ENCODE results near the gene ATP6V1B1.

The ATP6V1B1 gene

GRCh38 chr2:70960833-70961647, 25.3 kb downstream of the ATP6V1B1 start:
- no peak for TF ChIP-seq YY1 (IDR thresholded peaks at IDR 0.05; ENCODE audit: insufficient read depth, insufficient read length)
- no peak for TF ChIP-seq SUZ12 (IDR thresholded peaks at IDR 0.05; ENCODE audit: extremely low read depth, insufficient read depth, insufficient read length)
- no peak for TF ChIP-seq ZNF274 (IDR thresholded peaks at IDR 0.05; ENCODE audit: low read depth, low read length)
- Histone ChIP-seq H3K4me3 (ENCODE audit: insufficient read length, low read depth) (no peak overlapping the region), H3K9ac (ENCODE audit: insufficient read length, low read depth) (no peak overlapping the region), H3K9me3 (ENCODE audit: insufficient read depth, low read length) (no peaks in the 10 kb centered on the region), H3K36me3 (ENCODE audit: insufficient read depth, insufficient read length, low read length) (no peaks in the 10 kb centered on the region), H3K4me1 (ENCODE audit: insufficient read depth, insufficient read length) (no peaks in the 10 kb centered on the region), H3K27me3 (ENCODE audit: insufficient read depth, insufficient read length) (peaks cover 38% of the 10 kb centered on the region)
- no peak for DNase-seq (ENCODE audit: low read depth, low spot score)

GRCh38 chr2:70961648-70961994, 25.9 kb downstream of the ATP6V1B1 start:
- Histone ChIP-seq H3K9ac (ENCODE audit: insufficient read length, low read depth) (no peak overlapping the region), H3K36me3 (ENCODE audit: insufficient read depth, insufficient read length, low read length) (no peaks in the 10 kb centered on the region), H3K4me3 (ENCODE audit: insufficient read length, low read depth) (no peak overlapping the region), H3K9me3 (ENCODE audit: insufficient read depth, low read length) (no peaks in the 10 kb centered on the region), H3K4me1 (ENCODE audit: insufficient read depth, insufficient read length) (no peaks in the 10 kb centered on the region), H3K27me3 (ENCODE audit: insufficient read depth, insufficient read length) (peaks cover 38% of the 10 kb centered on the region)
- TF ChIP-seq YY1 (IDR thresholded peaks at IDR 0.05; ENCODE audit: insufficient read depth, insufficient read length) (no peak), ZNF274 (IDR thresholded peaks at IDR 0.05; ENCODE audit: low read depth, low read length) (no peak), SUZ12 (IDR thresholded peaks at IDR 0.05; ENCODE audit: extremely low read depth, insufficient read depth, insufficient read length) (no peak)
- no peak for DNase-seq (ENCODE audit: low read depth, low spot score)

- Histone ChIP-seq H3K27me3 (ENCODE audit: insufficient read depth, insufficient read length) (peaks cover 38% of the 10 kb centered on the region), H3K9ac (ENCODE audit: insufficient read length, low read depth) (no peak overlapping the region), H3K36me3 (ENCODE audit: insufficient read depth, insufficient read length, low read length) (no peaks in the 10 kb centered on the region), H3K9me3 (ENCODE audit: insufficient read depth, low read length) (no peaks in the 10 kb centered on the region), H3K4me3 (ENCODE audit: insufficient read length, low read depth) (no peak overlapping the region), H3K4me1 (ENCODE audit: insufficient read depth, insufficient read length) (no peaks in the 10 kb centered on the region)
- DNase-seq (ENCODE audit: low read depth, low spot score), result no peak
- no peak for TF ChIP-seq ZNF274 (IDR thresholded peaks at IDR 0.05; ENCODE audit: low read depth, low read length)
- TF ChIP-seq YY1 (IDR thresholded peaks at IDR 0.05; ENCODE audit: insufficient read depth, insufficient read length), result no peak
- no peak for TF ChIP-seq SUZ12 (IDR thresholded peaks at IDR 0.05; ENCODE audit: extremely low read depth, insufficient read depth, insufficient read length)
Measured at GRCh38 chr2:70962211-70962884, 26.6 kb downstream of the ATP6V1B1 start.

- no peak overlapping the region for H3K9ac ChIP-seq (ENCODE audit: insufficient read length, low read depth)
- H3K9me3 ChIP-seq (ENCODE audit: insufficient read depth, low read length), result no peaks in the 10 kb centered on the region
- H3K36me3 ChIP-seq (ENCODE audit: insufficient read depth, insufficient read length, low read length), result no peaks in the 10 kb centered on the region
- peaks cover 38% of the 10 kb centered on the region for H3K27me3 ChIP-seq (ENCODE audit: insufficient read depth, insufficient read length)
- DNase-seq (ENCODE audit: low read depth, low spot score), result no peak
- no peaks in the 10 kb centered on the region for H3K4me1 ChIP-seq (ENCODE audit: insufficient read depth, insufficient read length)
- H3K4me3 ChIP-seq (ENCODE audit: insufficient read length, low read depth), result no peak overlapping the region
- TF ChIP-seq SUZ12 (IDR thresholded peaks at IDR 0.05; ENCODE audit: extremely low read depth, insufficient read depth, insufficient read length), result no peak
- no peak for TF ChIP-seq YY1 (IDR thresholded peaks at IDR 0.05; ENCODE audit: insufficient read depth, insufficient read length)
- TF ChIP-seq ZNF274 (IDR thresholded peaks at IDR 0.05; ENCODE audit: low read depth, low read length), result no peak
Measured at GRCh38 chr2:70962885-70963878, 27.5 kb downstream of the ATP6V1B1 start.

GRCh38 chr2:70964133-70964532, 28.4 kb downstream of the ATP6V1B1 start:
- H3K27me3 ChIP-seq (ENCODE audit: insufficient read depth, insufficient read length), result peaks cover 38% of the 10 kb centered on the region
- TF ChIP-seq ZNF274 (IDR thresholded peaks at IDR 0.05; ENCODE audit: low read depth, low read length), result no peak
- TF ChIP-seq YY1 (IDR thresholded peaks at IDR 0.05; ENCODE audit: insufficient read depth, insufficient read length), result no peak
- TF ChIP-seq SUZ12 (IDR thresholded peaks at IDR 0.05; ENCODE audit: extremely low read depth, insufficient read depth, insufficient read length), result no peak
- no peaks in the 10 kb centered on the region for H3K9me3 ChIP-seq (ENCODE audit: insufficient read depth, low read length)
- no peak overlapping the region for H3K4me3 ChIP-seq (ENCODE audit: insufficient read length, low read depth)
- H3K9ac ChIP-seq (ENCODE audit: insufficient read length, low read depth), result no peak overlapping the region
- no peak for DNase-seq (ENCODE audit: low read depth, low spot score)
- H3K36me3 ChIP-seq (ENCODE audit: insufficient read depth, insufficient read length, low read length), result no peaks in the 10 kb centered on the region
- no peaks in the 10 kb centered on the region for H3K4me1 ChIP-seq (ENCODE audit: insufficient read depth, insufficient read length)

GRCh38 chr2:70964596-70965386, 29.1 kb downstream of the ATP6V1B1 start:
- no peaks in the 10 kb centered on the region for H3K36me3 ChIP-seq (ENCODE audit: insufficient read depth, insufficient read length, low read length)
- H3K4me3 ChIP-seq (ENCODE audit: insufficient read length, low read depth), result peak overlapping the region; percentile 10
- TF ChIP-seq ZNF274 (IDR thresholded peaks at IDR 0.05; ENCODE audit: low read depth, low read length), result no peak
- no peak for TF ChIP-seq SUZ12 (IDR thresholded peaks at IDR 0.05; ENCODE audit: extremely low read depth, insufficient read depth, insufficient read length)
- TF ChIP-seq YY1 (IDR thresholded peaks at IDR 0.05; ENCODE audit: insufficient read depth, insufficient read length), result no peak
- peaks cover 38% of the 10 kb centered on the region for H3K27me3 ChIP-seq (ENCODE audit: insufficient read depth, insufficient read length)
- H3K9me3 ChIP-seq (ENCODE audit: insufficient read depth, low read length), result no peaks in the 10 kb centered on the region
- peak; percentile 62 for DNase-seq (ENCODE audit: low read depth, low spot score)
- H3K4me1 ChIP-seq (ENCODE audit: insufficient read depth, insufficient read length), result no peaks in the 10 kb centered on the region
- H3K9ac ChIP-seq (ENCODE audit: insufficient read length, low read depth), result no peak overlapping the region
